CD4-positive, alpha-beta T cell (primary cell): ENCODE results near the gene TRIM50. TPM values are rescaled to one million over a fixed set of nuclear protein-coding genes. Genes with fewer than 3 reads are reported as not detected.

Experiments
- ATAC-seq: fragments of 200-7000 bp; cut with Tn5 transposase; one replicate; pipeline ENCODE4 v1.10.0; 2022; ENCODE audit warnings: mild to moderate bottlenecking; ENCODE audit not compliant: poor library complexity
- CTCF ChIA-PET: fragments of 350-600 bp; sonication (Branson Sonifier 250); formaldehyde crosslinking; loops from one replicate; lab custom pipeline; 2021; ENCODE audit warnings: antibody characterized with exemption, inconsistent platforms; lab: Charles Lee
- POLR2A ChIA-PET: fragments of 350-600 bp; sonication (Branson Sonifier 250); formaldehyde crosslinking; loops from one replicate; lab custom pipeline; 2021; ENCODE audit warnings: antibody characterized with exemption, inconsistent platforms; lab: Charles Lee
- DNase-seq, 14 experiments: peaks; one replicate each; pipeline ENCODE4 v3.0.0-alpha.2; 2013 to 2020; ENCODE audit warnings: mixed read lengths in 2 of 14
- H3K27ac ChIP-seq, 2 donors: one replicate each; pipeline versions ENCODE4 v1.5.1 to v1.7.0; 2013; ENCODE audit warnings: low read length in 2 of 2, low read depth in 1 of 2, mild to moderate bottlenecking in 1 of 2
- H3K27me3 ChIP-seq, 2 experiments: 1 replicate in 1 of 2; 2 replicates in 1 of 2; pipeline versions ENCODE4 v1.6.1 to v1.7.0; 2013; ENCODE audit warnings: low read length in 2 of 2, control low read depth in 1 of 2, mild to moderate bottlenecking in 1 of 2, moderate library complexity in 1 of 2; ENCODE audit not compliant: insufficient read depth in 2 of 2, control insufficient read depth in 1 of 2
- H3K36me3 ChIP-seq: one replicate; pipeline ENCODE4 v1.6.1; 2013; ENCODE audit warnings: low read length, control low read depth; ENCODE audit not compliant: insufficient read depth
- H3K4me1 ChIP-seq: one replicate; pipeline ENCODE4 v1.6.1; 2013; ENCODE audit warnings: low read length, control low read depth; ENCODE audit not compliant: insufficient read depth
- H3K4me3 ChIP-seq: one replicate; pipeline ENCODE4 v1.5.1; 2013; ENCODE audit warnings: mild to moderate bottlenecking, low read length, moderate library complexity
- H3K9me3 ChIP-seq, 2 experiments: 1 replicate in 1 of 2; 2 replicates in 1 of 2; pipeline versions ENCODE4 v1.6.1 to v1.7.0; 2013; ENCODE audit warnings: low read length in 2 of 2, mild to moderate bottlenecking in 2 of 2, control low read depth in 1 of 2, moderate library complexity in 1 of 2; ENCODE audit not compliant: control insufficient read depth in 1 of 2, insufficient read depth in 1 of 2
- H3K27ac Mint-ChIP-seq: one replicate; pipeline ENCODE4 v1.8.0; 2020; ENCODE audit warnings: mixed read lengths
- H3K27me3 Mint-ChIP-seq: one replicate; pipeline ENCODE4 v1.8.0; 2021; ENCODE audit warnings: mixed read lengths
- H3K36me3 Mint-ChIP-seq: one replicate; pipeline ENCODE4 v1.8.0; 2021; ENCODE audit warnings: low read depth, mixed read lengths
- H3K4me1 Mint-ChIP-seq: one replicate; pipeline ENCODE4 v1.8.0; 2021; ENCODE audit warnings: low read depth, mixed read lengths
- H3K4me3 Mint-ChIP-seq: one replicate; pipeline ENCODE4 v1.8.0; 2020; ENCODE audit warnings: mild to moderate bottlenecking, mixed read lengths
- H3K9me3 Mint-ChIP-seq: one replicate; pipeline ENCODE4 v1.8.0; 2020; ENCODE audit warnings: mixed read lengths
- CTCF ChIP-seq: fragments of 200-600 bp; IDR thresholded peaks from one replicate; pipeline ENCODE4 v1.8.0; 2022; ENCODE audit warnings: antibody characterized with exemption, mild to moderate bottlenecking
- intact Hi-C, 2 experiments: fragments of 100-400 bp; cut with DNase I in 1 of 2; cut with micrococcal nuclease in 1 of 2; formaldehyde crosslinking; loops; one replicate each; pipeline versions ENCODE4 v1.15.1 to v1.9.0; 2023 to 2025; cut with DNase I, micrococcal nuclease
- total RNA-seq, 174 experiments: library from RNA in 2 of 174; stranded (reverse) in 2 of 174; gene quantifications; one replicate each; pipeline ENCODE4 v1.2.3 and lab custom pipeline; 2021 to 2026

Gene TRIM50
- total RNA-seq, 2 experiments from 2014 or later, result 0.17 TPM; not detected in 1

- H3K4me1 ChIP-seq, result peaks cover 4% of the 10 kb centered on the region
- Mint-ChIP-seq H3K36me3 (no peaks in the 10 kb centered on the region), H3K27ac (no peak overlapping the region), H3K9me3 (peaks cover 3% of the 10 kb centered on the region), H3K4me3 (no peak overlapping the region), H3K27me3 (no peaks in the 10 kb centered on the region), H3K4me1 (no peaks in the 10 kb centered on the region)
- TF ChIP-seq CTCF, result no peak
- DNase-seq, result no peak
- no peak overlapping the region for H3K27ac ChIP-seq
- no peaks in the 10 kb centered on the region for H3K36me3 ChIP-seq
- H3K9me3 ChIP-seq, result peaks cover 0 to 7% of the 10 kb centered on the region in 2 experiments
- ChIA-PET CTCF (no interaction called here), POLR2A (no interaction called here)
- ATAC-seq, result no peak
- intact Hi-C loops, result loop anchor here in 1 of 2 experiments (5.0 kb wide), 1 partner anchor 404 kb away; no protein-coding TSS in a partner anchor
- H3K27me3 ChIP-seq, result no peaks in the 10 kb centered on the region
- no peak overlapping the region for H3K4me3 ChIP-seq
Observed at GRCh38 chr7:73353243-73353642, 25.4 kb upstream of the TRIM50 start.

GRCh38 chr7:73352784-73353183 is 24.9 kb upstream of the TRIM50 start:
- H3K4me1 Mint-ChIP-seq, result no peaks in the 10 kb centered on the region
- no peak overlapping the region for H3K4me3 Mint-ChIP-seq
- Histone ChIP-seq H3K4me3 (no peak overlapping the region), H3K27ac (no peak overlapping the region), H3K9me3 (peaks cover 0 to 7% of the 10 kb centered on the region in 2 experiments), H3K27me3 (no peaks in the 10 kb centered on the region), H3K4me1 (peaks cover under 1% of the 10 kb centered on the region), H3K36me3 (no peaks in the 10 kb centered on the region)
- no peaks in the 10 kb centered on the region for H3K27me3 Mint-ChIP-seq
- intact Hi-C loops, result loop anchor here in 1 of 2 experiments (5.0 kb wide), 1 partner anchor 405 kb away; no protein-coding TSS in a partner anchor
- H3K27ac Mint-ChIP-seq, result no peak overlapping the region
- DNase-seq, result no peak
- peaks cover 3% of the 10 kb centered on the region for H3K9me3 Mint-ChIP-seq
- ATAC-seq, result no peak
- ChIA-PET POLR2A (no interaction called here), CTCF (no interaction called here)
- TF ChIP-seq CTCF, result no peak
- H3K36me3 Mint-ChIP-seq, result no peaks in the 10 kb centered on the region

GRCh38 chr7:73351447-73352167 is 23.7 kb upstream of the TRIM50 start:
- no peaks in the 10 kb centered on the region for H3K27me3 Mint-ChIP-seq
- H3K4me3 ChIP-seq, result no peak overlapping the region
- ChIA-PET CTCF (no interaction called here), POLR2A (no interaction called here)
- no peak overlapping the region for H3K27ac Mint-ChIP-seq
- H3K27ac ChIP-seq, result no peak overlapping the region
- H3K27me3 ChIP-seq, result no peaks in the 10 kb centered on the region
- peaks cover 3% of the 10 kb centered on the region for H3K9me3 Mint-ChIP-seq
- H3K4me3 Mint-ChIP-seq, result no peak overlapping the region
- ATAC-seq (no peak), DNase-seq (no peak)
- H3K4me1 Mint-ChIP-seq, result no peaks in the 10 kb centered on the region
- no peaks in the 10 kb centered on the region for H3K4me1 ChIP-seq
- intact Hi-C loops, result loop anchor here in 1 of 2 experiments (5.0 kb wide), 1 partner anchor 406 kb away; no protein-coding TSS in a partner anchor
- no peaks in the 10 kb centered on the region for H3K36me3 Mint-ChIP-seq
- no peak for TF ChIP-seq CTCF
- peaks cover 0 to 7% of the 10 kb centered on the region in 2 experiments for H3K9me3 ChIP-seq
- no peaks in the 10 kb centered on the region for H3K36me3 ChIP-seq
